ENCODE data around the gene RASA1. TPM values are rescaled to one million over a fixed set of nuclear protein-coding genes. Genes with fewer than 3 reads are reported as not detected.
A peak's percentile ranks its signal among the peaks of the same experiment; 100 is the strongest.

RASA1 gene
- total RNA-seq, 1 experiment from 2014 or later, result 23.0 TPM

DNA sequence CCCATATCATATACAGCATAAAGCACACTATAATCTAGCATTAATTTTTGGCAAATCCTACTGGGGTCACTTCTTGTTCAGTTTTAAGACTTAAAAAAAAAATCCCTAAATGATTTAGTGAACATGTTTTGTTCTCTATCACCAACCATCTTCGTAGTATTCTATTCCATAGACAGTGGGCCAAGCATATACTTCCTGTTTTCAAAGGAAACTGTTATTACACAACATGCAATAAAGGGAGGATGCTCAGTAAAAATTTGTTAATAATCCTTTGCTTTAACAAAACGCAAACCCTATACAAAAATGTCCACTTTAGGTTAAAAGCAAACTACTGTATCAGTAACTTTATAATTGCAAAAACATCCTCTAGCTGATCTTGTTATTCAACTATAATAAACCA, 132.0 kb downstream of the RASA1 start:
- CTCF ChIA-PET, result interaction anchor here (0.6 to 1.1 kb wide), 5 partner anchors 11 to 741 kb away, joined by 4 to 16 read pairs (median 5); partner anchors contain the start of gene CCNH
- H3K4me3 Mint-ChIP-seq (ENCODE audit: unreplicated experiment), result no peak overlapping the region
- DNase-seq, result no peak
- no peak for TF ChIP-seq CTCF (IDR thresholded peaks at IDR 0.05; ENCODE audit: insufficient read depth in 1 of 2, low read depth in 1 of 2, low read length in 1 of 2, severe bottlenecking in 1 of 2, unreplicated experiment in 1 of 2)
- Histone ChIP-seq H3K36me3 (ENCODE audit: control insufficient read depth, insufficient read depth, low read length) (peaks cover 5% of the 10 kb centered on the region), H3K4me1 (0 out of 2 replicates have a peak, but pooled peaks cover 3% of the 10 kb centered on the region), H3K4me3 (ENCODE audit: low read depth, low read length) (no peak overlapping the region), H3K27me3 (replicated peaks; ENCODE audit: control insufficient read depth, insufficient read depth, low read length) (no peaks in the 10 kb centered on the region), H3K9me3 (no peaks in the 10 kb centered on the region)
- no peaks in the 10 kb centered on the region for H3K9me3 Mint-ChIP-seq (ENCODE audit: unreplicated experiment)
- H3K4me1 Mint-ChIP-seq (ENCODE audit: low read depth, unreplicated experiment), result no peaks in the 10 kb centered on the region
- H3K27ac Mint-ChIP-seq (ENCODE audit: unreplicated experiment), result no peak overlapping the region
- H3K36me3 Mint-ChIP-seq (ENCODE audit: insufficient read depth, unreplicated experiment), result peaks cover 67% of the 10 kb centered on the region
- intact Hi-C loops (cut with micrococcal nuclease; ENCODE audit: unreplicated experiment), result loop anchor here (1.0 kb wide), 1 partner anchor 329 kb away; no protein-coding TSS in a partner anchor
- POLR2A ChIA-PET, result interaction anchor here (1.9 kb wide), 1 partner anchor 13 kb away, joined by 5 read pairs; no protein-coding TSS in a partner anchor
- no TSS peak for BruUV-seq (replicated peaks)
- H3K27me3 Mint-ChIP-seq (ENCODE audit: insufficient read depth, unreplicated experiment), result no peaks in the 10 kb centered on the region

GRCh38 chr5:87400305-87400899, 132.7 kb downstream of the RASA1 start:
- no peaks in the 10 kb centered on the region for H3K9me3 ChIP-seq
- peak; percentile 35 to 58 for TF ChIP-seq CTCF (IDR thresholded peaks at IDR 0.05; ENCODE audit: insufficient read depth in 1 of 2, low read depth in 1 of 2, low read length in 1 of 2, severe bottlenecking in 1 of 2, unreplicated experiment in 1 of 2)
- no peaks in the 10 kb centered on the region for H3K4me1 Mint-ChIP-seq (ENCODE audit: low read depth, unreplicated experiment)
- H3K36me3 Mint-ChIP-seq (ENCODE audit: insufficient read depth, unreplicated experiment), result peaks cover 62% of the 10 kb centered on the region
- H3K27me3 ChIP-seq (replicated peaks; ENCODE audit: control insufficient read depth, insufficient read depth, low read length), result no peaks in the 10 kb centered on the region
- no peak overlapping the region for H3K27ac Mint-ChIP-seq (ENCODE audit: unreplicated experiment)
- BruUV-seq (replicated peaks), result no TSS peak
- 0 out of 2 replicates have a peak, but pooled peaks cover 3% of the 10 kb centered on the region for H3K4me1 ChIP-seq
- intact Hi-C loops (cut with micrococcal nuclease; ENCODE audit: unreplicated experiment), result loop anchor here (1.0 kb wide), 1 partner anchor 330 kb away; no protein-coding TSS in a partner anchor
- DNase-seq, result no peak
- CTCF ChIA-PET, result interaction anchor here (0.6 to 1.1 kb wide), 6 partner anchors 10 to 791 kb away, joined by 3 to 16 read pairs (median 4); partner anchors contain the start of gene CCNH
- POLR2A ChIA-PET, result interaction anchor here (1.9 kb wide), 1 partner anchor 13 kb away, joined by 5 read pairs; no protein-coding TSS in a partner anchor
- no peak overlapping the region for H3K4me3 Mint-ChIP-seq (ENCODE audit: unreplicated experiment)
- no peaks in the 10 kb centered on the region for H3K27me3 Mint-ChIP-seq (ENCODE audit: insufficient read depth, unreplicated experiment)
- no peak overlapping the region for H3K4me3 ChIP-seq (ENCODE audit: low read depth, low read length)
- no peaks in the 10 kb centered on the region for H3K9me3 Mint-ChIP-seq (ENCODE audit: unreplicated experiment)
- peaks cover 5% of the 10 kb centered on the region for H3K36me3 ChIP-seq (ENCODE audit: control insufficient read depth, insufficient read depth, low read length)

DNA sequence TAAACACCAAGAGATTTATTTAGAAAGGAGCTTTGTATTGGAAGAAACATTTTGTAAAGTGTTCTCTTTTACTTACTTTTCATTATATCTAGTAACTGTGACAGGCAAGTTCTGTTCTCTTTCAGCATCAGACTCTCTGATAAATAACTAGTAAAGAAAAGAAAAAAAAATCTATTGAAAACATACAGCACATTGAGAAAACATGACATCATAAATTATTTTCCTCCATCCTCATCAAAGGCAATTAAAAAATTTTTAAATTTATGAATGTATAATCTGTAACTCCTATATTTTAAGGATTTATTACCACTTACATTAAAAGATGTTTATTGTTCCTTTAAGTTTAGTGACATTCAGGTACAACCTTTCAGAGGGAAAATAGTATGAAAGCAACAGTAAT, 133.9 kb downstream of the RASA1 start:
- H3K36me3 Mint-ChIP-seq (ENCODE audit: insufficient read depth, unreplicated experiment), result peaks cover 66% of the 10 kb centered on the region
- Histone ChIP-seq H3K9me3 (no peaks in the 10 kb centered on the region), H3K4me1 (0 out of 2 replicates have a peak, but pooled peaks cover 3% of the 10 kb centered on the region), H3K27me3 (replicated peaks; ENCODE audit: control insufficient read depth, insufficient read depth, low read length) (no peaks in the 10 kb centered on the region), H3K4me3 (ENCODE audit: low read depth, low read length) (no peak overlapping the region), H3K36me3 (ENCODE audit: control insufficient read depth, insufficient read depth, low read length) (peaks cover 5% of the 10 kb centered on the region)
- ChIA-PET CTCF (no interaction called here), POLR2A (no interaction called here)
- H3K27ac Mint-ChIP-seq (ENCODE audit: unreplicated experiment), result no peak overlapping the region
- no peaks in the 10 kb centered on the region for H3K9me3 Mint-ChIP-seq (ENCODE audit: unreplicated experiment)
- intact Hi-C loops (cut with micrococcal nuclease; ENCODE audit: unreplicated experiment), result no loop called here
- H3K4me3 Mint-ChIP-seq (ENCODE audit: unreplicated experiment), result no peak overlapping the region
- no peaks in the 10 kb centered on the region for H3K27me3 Mint-ChIP-seq (ENCODE audit: insufficient read depth, unreplicated experiment)
- TF ChIP-seq CTCF (IDR thresholded peaks at IDR 0.05; ENCODE audit: insufficient read depth in 1 of 2, low read depth in 1 of 2, low read length in 1 of 2, severe bottlenecking in 1 of 2, unreplicated experiment in 1 of 2), result no peak
- DNase-seq, result no peak
- BruUV-seq (replicated peaks), result no TSS peak
- H3K4me1 Mint-ChIP-seq (ENCODE audit: low read depth, unreplicated experiment), result no peaks in the 10 kb centered on the region

All from Caco-2 (cell line).